Measurements from ENCODE around the gene RAB9A.
"Not testable (repeated sequence)": the region's sequence is repeated elsewhere in the genome, so short reads cannot be mapped to it uniquely, and the experiment has no call there.

The RAB9A gene

GRCh38 chrX:13702111-13702789 is 13.3 kb downstream of the RAB9A start:
- no peak for DNase-seq (ENCODE audit: low read depth)

- DNase-seq (ENCODE audit: low read depth), result no peak
Measured at GRCh38 chrX:13703135-13703534, 14.2 kb downstream of the RAB9A start.

- no peak for DNase-seq (ENCODE audit: low read depth)
Measured at GRCh38 chrX:13703589-13703988, 14.7 kb downstream of the RAB9A start.

- DNase-seq (ENCODE audit: low read depth), result no peak
Measured at GRCh38 chrX:13711141-13711540, 22.2 kb downstream of the RAB9A start.

GRCh38 chrX:13716455-13716854 is 27.5 kb downstream of the RAB9A start:
- no peak for DNase-seq (ENCODE audit: low read depth)

GRCh38 chrX:13716905-13717304 is 28.0 kb downstream of the RAB9A start:
- no peak for DNase-seq (ENCODE audit: low read depth)

- DNase-seq (ENCODE audit: low read depth), result peak; percentile 52
Measured at GRCh38 chrX:13717700-13718472, 29.0 kb downstream of the RAB9A start.

GRCh38 chrX:13719192-13719856 is 30.4 kb downstream of the RAB9A start:
- peak; percentile 81 for DNase-seq (ENCODE audit: low read depth)

GRCh38 chrX:13721371-13721770 is 32.4 kb downstream of the RAB9A start:
- DNase-seq (ENCODE audit: low read depth), result peak; percentile 13

GRCh38 chrX:13721819-13722519 is 33.0 kb downstream of the RAB9A start:
- peak; percentile 82 for DNase-seq (ENCODE audit: low read depth)

- DNase-seq (ENCODE audit: low read depth), result not testable (repeated sequence)
Measured at GRCh38 chrX:13724878-13725277, 36.0 kb downstream of the RAB9A start.

- DNase-seq (ENCODE audit: low read depth), result not testable (repeated sequence)
Measured at GRCh38 chrX:13726583-13726982, 37.7 kb downstream of the RAB9A start.

GRCh38 chrX:13730523-13730922 is 41.6 kb downstream of the RAB9A start:
- not testable (repeated sequence) for DNase-seq (ENCODE audit: low read depth)

- DNase-seq (ENCODE audit: low read depth), result no peak
Measured at GRCh38 chrX:13732246-13733067, 43.5 kb downstream of the RAB9A start.

- DNase-seq (ENCODE audit: low read depth), result no peak
Measured at GRCh38 chrX:13733506-13733905, 44.6 kb downstream of the RAB9A start.

- peak; percentile 95 for DNase-seq (ENCODE audit: low read depth)
Measured at GRCh38 chrX:13734278-13735172, 45.6 kb downstream of the RAB9A start, which contains the start of the genes OFD1 and TRAPPC2. OFD1 (plus strand) TSS chrX:13734748; CDS start chrX:13735072, 324 bp downstream. TRAPPC2 (minus strand) TSS chrX:13734620; CDS start chrX:13719963, 14,657 bp downstream.

- DNase-seq (ENCODE audit: low read depth), result no peak
Measured at GRCh38 chrX:13741695-13742094, 52.8 kb downstream of the RAB9A start.

GRCh38 chrX:13742397-13743176 is 53.7 kb downstream of the RAB9A start:
- no peak for DNase-seq (ENCODE audit: low read depth)

GRCh38 chrX:13747836-13748235 is 58.9 kb downstream of the RAB9A start:
- DNase-seq (ENCODE audit: low read depth), result peak; percentile 64
